Measurements from ENCODE around the gene BRD7.

- TF ChIP-seq CTCF (IDR thresholded peaks at IDR 0.05) (no peak), EZH2 (IDR thresholded peaks at IDR 0.05; ENCODE audit: borderline replicate concordance, insufficient read depth, low read depth, low read length, poor library complexity, severe bottlenecking) (no peak)
These were observed 4.5 kb upstream of the BRD7 start for GRCh38 chr16:50373345-50373701.
